Measurements from ENCODE around the gene SWAP70.

- no peak for TF ChIP-seq CTCF (IDR thresholded peaks at IDR 0.05 in 2 of 3, conservative IDR thresholded peaks at IDR 0.05 in 1 of 3; ENCODE audit: insufficient read depth in 2 of 3, low read depth in 1 of 3, low read length in 3 of 3)
- no peak for TF ChIP-seq ZNF639 (CRISPR knock-in tag; conservative IDR thresholded peaks at IDR 0.05 in 1 of 2, IDR thresholded peaks at IDR 0.05 in 1 of 2)
- TF ChIP-seq ARID3A (IDR thresholded peaks at IDR 0.05; ENCODE audit: borderline replicate concordance, low read depth, low read length), result no peak
- TF ChIP-seq KLF10 (CRISPR knock-in tag; IDR thresholded peaks at IDR 0.05), result no peak
- no peak for TF ChIP-seq ZMIZ1 (IDR thresholded peaks at IDR 0.05; ENCODE audit: low read depth in 2 of 2, low read length in 2 of 2)
- no peak for TF ChIP-seq BDP1 (IDR thresholded peaks at IDR 0.05; ENCODE audit: insufficient read depth, insufficient read length)
- TF ChIP-seq SAP30 (IDR thresholded peaks at IDR 0.05; ENCODE audit: borderline replicate concordance, insufficient read depth, low read depth, low read length, poor library complexity, severe bottlenecking), result no peak
- TF ChIP-seq NUFIP1 (IDR thresholded peaks at IDR 0.05; ENCODE audit: partially characterized antibody), result no peak
- no peak for TF ChIP-seq THAP7 (CRISPR knock-in tag; IDR thresholded peaks at IDR 0.05)
- no peak for TF ChIP-seq REST (IDR thresholded peaks at IDR 0.05; ENCODE audit: borderline replicate concordance)
- no peak for TF ChIP-seq REST (CRISPR knock-in tag; IDR thresholded peaks at IDR 0.05; ENCODE audit: low read depth)
- no peak for TF ChIP-seq ZNF274 (IDR thresholded peaks at IDR 0.05; ENCODE audit: borderline replicate concordance, low read depth, low read length)
Measured at GRCh38 chr11:9653871-9654270, 10.0 kb upstream of the SWAP70 start.

Measured in K562 (cell line).